LHCN-M2 (cell line): ENCODE results near the gene MGMT. TPM values are rescaled to one million over a fixed set of nuclear protein-coding genes. Genes with fewer than 3 reads are reported as not detected.

Experiments used
- DNase-seq: peaks from one replicate; pipeline ENCODE4 v3.0.0-alpha.2; 2012; ENCODE audit warnings: low read depth
- total RNA-seq: library from RNA; depleted of rRNA; stranded (reverse); fragments of >200 nt; gene quantifications from 2 replicates; pipeline ENCODE4 v1.2.3, GENCODE V29; 2014

Gene MGMT
- total RNA-seq, 1 experiment from 2014 or later: 33.2 TPM

GRCh38 chr10:129792141-129792540 is 325.1 kb downstream of the MGMT start:
- DNase-seq: no peak

- DNase-seq: no peak
Measured at GRCh38 chr10:129792864-129793263, 325.8 kb downstream of the MGMT start.

- DNase-seq: no peak
Measured at GRCh38 chr10:129793479-129793878, 326.4 kb downstream of the MGMT start.

- DNase-seq: no peak
Measured at GRCh38 chr10:129793996-129794395, 327.0 kb downstream of the MGMT start.

GRCh38 chr10:129796710-129797420 is 329.8 kb downstream of the MGMT start:
- no peak for DNase-seq

- no peak for DNase-seq
Measured at GRCh38 chr10:129799942-129800341, 332.9 kb downstream of the MGMT start.

- DNase-seq: no peak
Measured at GRCh38 chr10:129800796-129801340, 333.8 kb downstream of the MGMT start.

GRCh38 chr10:129807211-129807610 is 340.2 kb downstream of the MGMT start:
- DNase-seq: no peak

GRCh38 chr10:129808092-129808983 is 341.3 kb downstream of the MGMT start:
- DNase-seq: no peak

- no peak for DNase-seq
Measured at GRCh38 chr10:129809431-129809830, 342.4 kb downstream of the MGMT start.

- DNase-seq: no peak
Measured at GRCh38 chr10:129809841-129810240, 342.8 kb downstream of the MGMT start.

GRCh38 chr10:129811208-129811607 is 344.2 kb downstream of the MGMT start:
- DNase-seq: no peak

- DNase-seq: no peak
Measured at GRCh38 chr10:129812398-129812797, 345.4 kb downstream of the MGMT start.

GRCh38 chr10:129814681-129815646 is 347.9 kb downstream of the MGMT start:
- DNase-seq: peak; percentile 56

GRCh38 chr10:129815898-129816655 is 349.0 kb downstream of the MGMT start:
- DNase-seq: no peak

GRCh38 chr10:129816656-129817045 is 349.6 kb downstream of the MGMT start:
- no peak for DNase-seq
